ENCODE results near the gene NCK2. TPM values are rescaled to one million over a fixed set of nuclear protein-coding genes. Genes with fewer than 3 reads are reported as not detected.

The NCK2 gene
- total RNA-seq, 4 donors from 2014 or later, result 46.0 to 62.6 (median 55.3) TPM

DNA sequence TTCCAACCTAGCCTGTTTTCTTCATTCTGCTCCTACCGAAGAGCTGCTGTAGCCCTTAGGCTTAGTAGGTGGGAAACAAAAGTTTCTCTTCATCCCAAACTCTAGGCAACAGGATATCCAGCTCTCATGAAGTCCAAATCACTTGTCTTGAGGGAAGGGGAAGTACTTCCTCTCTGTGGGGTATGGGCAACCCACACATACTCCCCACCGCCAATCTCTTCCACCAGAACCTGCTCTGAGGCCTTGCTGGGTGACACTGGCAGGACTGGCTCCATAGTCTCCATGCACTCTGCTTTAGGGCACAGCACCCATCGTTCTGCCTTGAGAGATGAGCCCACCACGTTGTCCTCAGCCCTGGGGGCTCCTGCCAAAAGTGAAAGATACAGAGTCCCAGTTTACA lies 173.0 kb downstream of the NCK2 start:
- H3K36me3 ChIP-seq, result no peaks in the 10 kb centered on the region
- no peaks in the 10 kb centered on the region for H3K9me3 ChIP-seq
- intact Hi-C loops (cut with DNase I), result no loop called here
- no peak overlapping the region for H3K27ac ChIP-seq
- H3K27me3 ChIP-seq, result no peaks in the 10 kb centered on the region
- no peak for DNase-seq
- no peaks in the 10 kb centered on the region for H3K4me1 ChIP-seq
- no peak for TF ChIP-seq POLR2A (IDR thresholded peaks at IDR 0.05)
- TF ChIP-seq CTCF (IDR thresholded peaks at IDR 0.05), result no peak
- 86 to 88% methylated on average over 4 of the region's 4 CpGs for WGBS, 2 donors
- no peak overlapping the region for H3K4me3 ChIP-seq (replicated peaks in 1 of 3)

DNA sequence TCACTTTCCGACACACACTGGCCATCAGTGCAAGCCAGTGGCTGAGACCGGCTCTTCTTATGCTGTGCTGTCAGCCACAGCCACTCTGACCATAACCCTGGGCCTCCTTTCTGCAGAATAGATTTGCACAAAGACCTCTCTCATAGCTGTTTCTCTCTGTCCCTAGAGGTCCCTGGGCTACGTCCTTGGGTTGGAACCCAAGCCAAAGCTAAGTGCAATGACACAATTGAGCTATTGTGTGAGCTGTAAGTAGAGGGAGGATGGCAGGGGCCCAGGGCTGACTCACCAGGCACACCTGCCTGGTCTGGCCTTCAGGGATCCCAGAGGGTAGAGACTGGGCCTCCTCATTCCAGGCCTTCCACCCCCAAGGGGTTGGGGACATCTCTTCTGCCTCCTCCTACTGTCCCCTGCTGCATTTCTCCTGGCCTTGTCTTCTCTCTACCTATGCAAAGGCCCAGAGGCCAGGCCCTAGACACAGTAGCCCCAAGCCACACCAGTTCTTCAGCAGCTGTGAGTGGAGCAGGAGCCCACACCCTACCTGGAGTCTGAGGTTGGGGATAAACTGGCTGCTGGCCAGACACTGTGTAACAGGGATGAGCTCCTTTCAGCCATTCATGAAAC lies 174.6 kb downstream of the NCK2 start:
- no peak overlapping the region for H3K4me3 ChIP-seq (replicated peaks in 1 of 3)
- H3K36me3 ChIP-seq, result no peaks in the 10 kb centered on the region
- H3K27ac ChIP-seq, result no peak overlapping the region
- intact Hi-C loops (cut with DNase I), result no loop called here
- H3K9me3 ChIP-seq, result no peaks in the 10 kb centered on the region
- TF ChIP-seq POLR2A (IDR thresholded peaks at IDR 0.05), result no peak
- no peak for TF ChIP-seq CTCF (IDR thresholded peaks at IDR 0.05)
- no peaks in the 10 kb centered on the region for H3K4me1 ChIP-seq
- peak in 1 of 2 donors; percentile 13 for DNase-seq
- no peaks in the 10 kb centered on the region for H3K27me3 ChIP-seq
- WGBS, 2 donors, result 81 to 83% methylated on average over 3 of the region's 3 CpGs

GRCh38 chr2:105919826-105920225 lies 175.1 kb downstream of the NCK2 start:
- Histone ChIP-seq H3K4me3 (replicated peaks in 1 of 3) (no peak overlapping the region), H3K27ac (no peak overlapping the region), H3K4me1 (no peaks in the 10 kb centered on the region), H3K27me3 (no peaks in the 10 kb centered on the region), H3K9me3 (no peaks in the 10 kb centered on the region), H3K36me3 (no peaks in the 10 kb centered on the region)
- TF ChIP-seq POLR2A (IDR thresholded peaks at IDR 0.05), result no peak
- TF ChIP-seq CTCF (IDR thresholded peaks at IDR 0.05), result peak in 3 of 6 experiments; percentile 18 to 31 (median 26)
- DNase-seq, result peak; percentile 7 to 18
- intact Hi-C loops (cut with DNase I), result no loop called here

GRCh38 chr2:105924271-105924670 lies 179.6 kb downstream of the NCK2 start:
- Histone ChIP-seq H3K4me1 (peaks cover 0 to 9% of the 10 kb centered on the region in 2 donors), H3K4me3 (replicated peaks in 1 of 3) (no peak overlapping the region), H3K27me3 (no peaks in the 10 kb centered on the region), H3K27ac (no peak overlapping the region), H3K36me3 (no peaks in the 10 kb centered on the region), H3K9me3 (no peaks in the 10 kb centered on the region)
- DNase-seq, result no peak
- intact Hi-C loops (cut with DNase I), result no loop called here
- 91 to 92% methylated on average over 6 of the region's 6 CpGs for WGBS, 2 donors
- no peak for TF ChIP-seq POLR2A (IDR thresholded peaks at IDR 0.05)
- no peak for TF ChIP-seq CTCF (IDR thresholded peaks at IDR 0.05)

DNA sequence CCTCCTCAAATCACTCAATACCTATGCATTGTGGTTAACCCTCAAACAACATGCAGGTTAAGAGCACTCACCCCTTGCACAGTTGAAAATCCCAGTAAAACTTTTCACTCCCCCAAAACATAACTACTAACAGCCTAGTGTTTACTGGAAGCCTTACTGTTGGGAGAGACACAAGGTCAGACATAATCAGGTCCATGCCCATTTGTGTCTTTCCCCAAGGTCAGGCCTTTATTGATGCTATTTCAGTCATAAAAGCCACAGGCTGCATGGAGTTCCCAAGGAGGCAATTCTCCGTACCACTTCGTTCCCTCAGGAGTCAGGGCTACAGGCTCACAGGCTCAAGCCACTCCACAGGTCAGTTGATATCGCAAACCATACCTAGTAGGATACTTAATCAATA lies 180.2 kb downstream of the NCK2 start:
- Histone ChIP-seq H3K27ac (no peak overlapping the region), H3K36me3 (no peaks in the 10 kb centered on the region), H3K27me3 (no peaks in the 10 kb centered on the region), H3K9me3 (no peaks in the 10 kb centered on the region), H3K4me1 (peaks cover 0 to 9% of the 10 kb centered on the region in 2 donors), H3K4me3 (replicated peaks in 1 of 3) (no peak overlapping the region)
- WGBS, 2 donors, result 98% methylated on average over 3 of the region's 3 CpGs
- DNase-seq, result no peak
- TF ChIP-seq POLR2A (IDR thresholded peaks at IDR 0.05) (no peak), CTCF (IDR thresholded peaks at IDR 0.05) (no peak)
- intact Hi-C loops (cut with DNase I), result no loop called here

Measured in thyroid gland (tissue), 4 donors.